ENCODE measurements around the gene FADD. TPM values are rescaled to one million over a fixed set of nuclear protein-coding genes. Genes with fewer than 3 reads are reported as not detected.

The FADD gene
- total and polyA plus RNA-seq, 2 donors (not counting 3 experiments of a cell fraction or from before 2014, with no cell fraction given) = 35.4 to 45.1 TPM

DNA sequence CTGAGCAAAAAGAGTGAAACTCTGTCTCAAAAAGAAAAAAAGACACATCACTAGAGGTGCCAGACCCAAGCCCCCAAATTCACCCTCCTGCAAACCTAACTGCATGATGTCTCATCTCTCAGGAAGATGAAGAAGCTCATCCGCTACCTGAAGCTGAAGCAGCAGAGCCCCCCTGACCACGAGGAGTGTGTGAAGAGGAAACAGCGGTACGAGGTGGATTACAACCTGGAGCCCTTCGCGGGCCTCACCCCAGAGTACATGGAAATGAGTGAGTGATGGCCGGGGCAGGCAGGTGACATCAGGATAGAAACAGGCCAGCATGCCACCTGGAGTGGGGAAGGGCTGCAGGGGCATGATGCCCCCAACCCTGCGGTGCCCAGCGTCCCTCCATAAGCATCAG, 36.0 kb upstream of the FADD start:
- no peak overlapping the region for H3K27ac ChIP-seq (ENCODE audit: insufficient read depth, low read depth, low read length)
- dilution Hi-C loops (cut with MboI; ENCODE audit: extremely low pct_ligation_motif_present, low sequenced_read_pairs) = no loop called here
- no peaks in the 10 kb centered on the region for H3K36me3 ChIP-seq (ENCODE audit: control insufficient read depth in 2 of 2, extremely low read depth in 1 of 2, insufficient read depth in 2 of 2, low read length in 2 of 2)
- no peak overlapping the region for H3K4me2 ChIP-seq (ENCODE audit: insufficient read depth, low read length)
- no peak for FAIRE-seq
- TF ChIP-seq POLR2A (IDR thresholded peaks at IDR 0.05; ENCODE audit: low read depth, low read length) (no peak), JUN (IDR thresholded peaks at IDR 0.05; ENCODE audit: borderline replicate concordance, insufficient read depth, insufficient read length, low read depth) (no peak), EZH2 (IDR thresholded peaks at IDR 0.05; ENCODE audit: borderline replicate concordance, low read depth, low read length, severe bottlenecking) (no peak), FOS (IDR thresholded peaks at IDR 0.05; ENCODE audit: borderline replicate concordance, insufficient read depth, low read length) (no peak)
- TF ChIP-seq, protein P1, sequence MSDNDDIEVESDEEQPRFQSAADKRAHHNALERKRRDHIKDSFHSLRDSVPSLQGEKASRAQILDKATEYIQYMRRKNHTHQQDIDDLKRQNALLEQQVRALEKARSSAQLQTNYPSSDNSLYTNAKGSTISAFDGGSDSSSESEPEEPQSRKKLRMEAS (IDR thresholded peaks at IDR 0.05; ENCODE audit: insufficient read depth, insufficient read length) = no peak
- no peak overlapping the region for H3K4me3 ChIP-seq (replicated peaks in 1 of 3; ENCODE audit: insufficient read depth in 1 of 3, low read depth in 1 of 3, low read length in 3 of 3)
- no peak overlapping the region for H2AFZ ChIP-seq (ENCODE audit: low read depth, low read length)
- no peaks in the 10 kb centered on the region for H4K20me1 ChIP-seq (replicated peaks; ENCODE audit: control insufficient read depth, extremely low read depth, insufficient read depth, low read length)
- ChIA-PET POLR2A (no interaction called here), CTCF (interaction anchor here (0.8 to 1.1 kb wide), 2 partner anchors 252 to 460 kb away, joined by 3 read pairs; no protein-coding TSS in a partner anchor)
- no peak overlapping the region for H3K9ac ChIP-seq (replicated peaks; ENCODE audit: extremely low read depth, insufficient read depth, low read length)
- no peak for DNase-seq (ENCODE audit: low read depth, low spot score)
- H3K79me2 ChIP-seq (ENCODE audit: control insufficient read depth, insufficient read depth, low read length) = no peaks in the 10 kb centered on the region
- no peaks in the 10 kb centered on the region for H3K27me3 ChIP-seq (ENCODE audit: control insufficient read depth in 2 of 2, insufficient read depth in 2 of 2, low read length in 2 of 2)
- intact Hi-C loops (cut with micrococcal nuclease) = no loop called here
- H3K4me1 ChIP-seq (ENCODE audit: control insufficient read depth, extremely low read depth, insufficient read depth, low read length) = no peaks in the 10 kb centered on the region
- no peaks in the 10 kb centered on the region for H3K9me3 ChIP-seq (replicated peaks; ENCODE audit: control insufficient read depth, insufficient read depth, low read length)
- no peaks in the 10 kb centered on the region for H3K9me1 ChIP-seq (replicated peaks; ENCODE audit: control insufficient read depth, extremely low read depth, insufficient read depth, low read length)
- BruUV-seq (replicated peaks) = no TSS peak

- no peak for TF ChIP-seq GATA2 (IDR thresholded peaks at IDR 0.05; ENCODE audit: insufficient read depth, insufficient read length, low read depth, low read length)
- TF ChIP-seq FOS (IDR thresholded peaks at IDR 0.05; ENCODE audit: borderline replicate concordance, insufficient read depth, low read length) = no peak
- no peak for TF ChIP-seq EZH2 (IDR thresholded peaks at IDR 0.05; ENCODE audit: borderline replicate concordance, low read depth, low read length, severe bottlenecking)
- no peak for TF ChIP-seq POLR2AphosphoS5 (IDR thresholded peaks at IDR 0.05; ENCODE audit: insufficient read depth, low read depth, low read length)
- no peak for TF ChIP-seq POLR2A (IDR thresholded peaks at IDR 0.05; ENCODE audit: low read depth, low read length)
- no peak for TF ChIP-seq MYC (IDR thresholded peaks at IDR 0.05; ENCODE audit: low read depth, low read length)
- TF ChIP-seq, protein P1 (IDR thresholded peaks at IDR 0.05; ENCODE audit: insufficient read depth, insufficient read length) = no peak
- TF ChIP-seq, protein P2, sequence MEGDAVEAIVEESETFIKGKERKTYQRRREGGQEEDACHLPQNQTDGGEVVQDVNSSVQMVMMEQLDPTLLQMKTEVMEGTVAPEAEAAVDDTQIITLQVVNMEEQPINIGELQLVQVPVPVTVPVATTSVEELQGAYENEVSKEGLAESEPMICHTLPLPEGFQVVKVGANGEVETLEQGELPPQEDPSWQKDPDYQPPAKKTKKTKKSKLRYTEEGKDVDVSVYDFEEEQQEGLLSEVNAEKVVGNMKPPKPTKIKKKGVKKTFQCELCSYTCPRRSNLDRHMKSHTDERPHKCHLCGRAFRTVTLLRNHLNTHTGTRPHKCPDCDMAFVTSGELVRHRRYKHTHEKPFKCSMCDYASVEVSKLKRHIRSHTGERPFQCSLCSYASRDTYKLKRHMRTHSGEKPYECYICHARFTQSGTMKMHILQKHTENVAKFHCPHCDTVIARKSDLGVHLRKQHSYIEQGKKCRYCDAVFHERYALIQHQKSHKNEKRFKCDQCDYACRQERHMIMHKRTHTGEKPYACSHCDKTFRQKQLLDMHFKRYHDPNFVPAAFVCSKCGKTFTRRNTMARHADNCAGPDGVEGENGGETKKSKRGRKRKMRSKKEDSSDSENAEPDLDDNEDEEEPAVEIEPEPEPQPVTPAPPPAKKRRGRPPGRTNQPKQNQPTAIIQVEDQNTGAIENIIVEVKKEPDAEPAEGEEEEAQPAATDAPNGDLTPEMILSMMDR (IDR thresholded peaks at IDR 0.05; ENCODE audit: extremely low read depth in 1 of 2, insufficient read depth in 1 of 2, low read depth in 1 of 2, low read length in 2 of 2) = no peak
- TF ChIP-seq JUN (IDR thresholded peaks at IDR 0.05; ENCODE audit: borderline replicate concordance, insufficient read depth, insufficient read length, low read depth) = no peak
- no peak for DNase-seq (ENCODE audit: low read depth, low spot score)
- H3K9me1 ChIP-seq (replicated peaks; ENCODE audit: control insufficient read depth, extremely low read depth, insufficient read depth, low read length) = no peaks in the 10 kb centered on the region
- POLR2A ChIA-PET = no interaction called here
- no peaks in the 10 kb centered on the region for H3K9me3 ChIP-seq (replicated peaks; ENCODE audit: control insufficient read depth, insufficient read depth, low read length)
- H3K27me3 ChIP-seq (ENCODE audit: control insufficient read depth in 2 of 2, insufficient read depth in 2 of 2, low read length in 2 of 2) = no peaks in the 10 kb centered on the region
- H3K9ac ChIP-seq (replicated peaks; ENCODE audit: extremely low read depth, insufficient read depth, low read length) = no peak overlapping the region
- FAIRE-seq = no peak
- no peaks in the 10 kb centered on the region for H3K36me3 ChIP-seq (ENCODE audit: control insufficient read depth in 2 of 2, extremely low read depth in 1 of 2, insufficient read depth in 2 of 2, low read length in 2 of 2)
- H3K4me2 ChIP-seq (ENCODE audit: insufficient read depth, low read length) = no peak overlapping the region
- BruUV-seq (replicated peaks) = no TSS peak
- dilution Hi-C loops (cut with MboI; ENCODE audit: extremely low pct_ligation_motif_present, low sequenced_read_pairs) (no loop called here), intact Hi-C loops (cut with micrococcal nuclease) (no loop called here)
- no peak overlapping the region for H3K4me3 ChIP-seq (replicated peaks in 1 of 3; ENCODE audit: insufficient read depth in 1 of 3, low read depth in 1 of 3, low read length in 3 of 3)
- H3K4me1 ChIP-seq (ENCODE audit: control insufficient read depth, extremely low read depth, insufficient read depth, low read length) = no peaks in the 10 kb centered on the region
- no peaks in the 10 kb centered on the region for H4K20me1 ChIP-seq (replicated peaks; ENCODE audit: control insufficient read depth, extremely low read depth, insufficient read depth, low read length)
- H3K27ac ChIP-seq (ENCODE audit: insufficient read depth, low read depth, low read length) = no peak overlapping the region
- CTCF ChIA-PET = interaction anchor here (0.8 to 1.1 kb wide), 2 partner anchors 253 to 460 kb away, joined by 3 read pairs; no protein-coding TSS in a partner anchor
- no peak overlapping the region for H2AFZ ChIP-seq (ENCODE audit: low read depth, low read length)
- no peaks in the 10 kb centered on the region for H3K79me2 ChIP-seq (ENCODE audit: control insufficient read depth, insufficient read depth, low read length)
Observed at GRCh38 chr11:70167723-70168404, 35.2 kb upstream of the FADD start.

All from endothelial cell of umbilical vein (primary cell).